ENCODE results near the gene SPIRE2. TPM values are rescaled to one million over a fixed set of nuclear protein-coding genes. Genes with fewer than 3 reads are reported as not detected.

SPIRE2 gene
- total and polyA plus RNA-seq, 2 of the 13 experiments (the other 11 are each of a cell fraction or from before 2014, with no cell fraction given) = 13.3 to 37.5 TPM

DNA sequence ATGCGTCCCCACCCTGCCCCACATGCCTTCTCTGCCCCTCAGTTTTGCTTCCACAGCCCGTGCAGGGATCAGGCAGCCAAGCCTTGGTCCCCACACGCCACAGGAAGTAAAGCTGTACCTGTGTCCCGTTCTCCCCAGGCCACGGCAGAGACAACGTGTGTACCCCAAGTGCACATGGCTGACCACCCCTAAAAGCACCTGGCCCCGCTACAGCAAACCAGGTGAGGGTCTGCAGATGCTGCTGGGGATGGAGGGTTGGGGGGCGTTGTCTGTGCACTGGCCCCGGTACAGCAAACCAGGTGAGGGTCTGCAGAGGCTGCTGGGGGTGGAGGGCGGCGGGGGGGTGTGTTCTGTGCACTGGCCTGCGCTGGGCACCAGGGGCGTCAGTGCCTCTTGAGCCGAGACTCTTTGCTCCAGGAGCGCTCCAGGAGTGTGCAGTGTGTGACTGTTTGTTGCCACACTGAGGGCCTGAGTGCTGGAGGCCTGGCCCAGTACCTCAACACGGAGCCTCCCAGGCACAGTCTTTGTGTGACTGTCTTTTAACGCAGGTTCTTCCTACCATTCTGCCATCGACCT is 63.9 kb downstream of the SPIRE2 start:
- ChIA-PET POLR2A (interaction anchor here (1.7 kb wide), 1 partner anchor 19 kb away, joined by 5 read pairs; the partner anchor contains the start of gene TCF25), CTCF (ENCODE audit: low intra/inter-chr PET ratio, low total read pairs) (no interaction called here)
- no peaks in the 10 kb centered on the region for H3K27me3 ChIP-seq (ENCODE audit: control insufficient read depth in 1 of 2, insufficient read depth in 2 of 2, low read length in 2 of 2)
- FAIRE-seq (no peak), DNase-seq (ENCODE audit: low spot score) (no peak), ATAC-seq (peak; percentile 35)
- no peaks in the 10 kb centered on the region for H3K9me3 ChIP-seq (ENCODE audit: low read length)
- no peak overlapping the region for H2AFZ ChIP-seq (ENCODE audit: low read length)
- no peak overlapping the region for H3K4me3 ChIP-seq (replicated peaks in 1 of 3; ENCODE audit: insufficient read depth in 1 of 3, low read depth in 2 of 3, low read length in 3 of 3)
- peaks cover 50 to 84% of the 10 kb centered on the region in 2 experiments; a peak in 4 of 5 replicates for H3K36me3 ChIP-seq (replicated peaks in 1 of 2; ENCODE audit: control insufficient read depth in 1 of 2, insufficient read depth in 2 of 2, low read length in 2 of 2)
- H4K20me1 ChIP-seq (ENCODE audit: insufficient read depth, low read length) = peaks cover 5% of the 10 kb centered on the region; the same call in 1 of the 2 replicates
- no peak overlapping the region for H3K9ac ChIP-seq (ENCODE audit: insufficient read depth, low read depth, low read length)
- no peak overlapping the region for H3K27ac ChIP-seq (ENCODE audit: extremely low read length, insufficient read depth, low read length)
- H3K79me2 ChIP-seq (ENCODE audit: insufficient read depth, low read length) = no peaks in the 10 kb centered on the region
- intact Hi-C loops (cut with micrococcal nuclease; ENCODE audit: unreplicated experiment) (no loop called here), in situ Hi-C loops (cut with HindIII; ENCODE audit: extremely low pct_ligation_motif_present, low pct_unique_long_range_greater_than_20kb) (no loop called here)
- TF ChIP-seq, protein P1, sequence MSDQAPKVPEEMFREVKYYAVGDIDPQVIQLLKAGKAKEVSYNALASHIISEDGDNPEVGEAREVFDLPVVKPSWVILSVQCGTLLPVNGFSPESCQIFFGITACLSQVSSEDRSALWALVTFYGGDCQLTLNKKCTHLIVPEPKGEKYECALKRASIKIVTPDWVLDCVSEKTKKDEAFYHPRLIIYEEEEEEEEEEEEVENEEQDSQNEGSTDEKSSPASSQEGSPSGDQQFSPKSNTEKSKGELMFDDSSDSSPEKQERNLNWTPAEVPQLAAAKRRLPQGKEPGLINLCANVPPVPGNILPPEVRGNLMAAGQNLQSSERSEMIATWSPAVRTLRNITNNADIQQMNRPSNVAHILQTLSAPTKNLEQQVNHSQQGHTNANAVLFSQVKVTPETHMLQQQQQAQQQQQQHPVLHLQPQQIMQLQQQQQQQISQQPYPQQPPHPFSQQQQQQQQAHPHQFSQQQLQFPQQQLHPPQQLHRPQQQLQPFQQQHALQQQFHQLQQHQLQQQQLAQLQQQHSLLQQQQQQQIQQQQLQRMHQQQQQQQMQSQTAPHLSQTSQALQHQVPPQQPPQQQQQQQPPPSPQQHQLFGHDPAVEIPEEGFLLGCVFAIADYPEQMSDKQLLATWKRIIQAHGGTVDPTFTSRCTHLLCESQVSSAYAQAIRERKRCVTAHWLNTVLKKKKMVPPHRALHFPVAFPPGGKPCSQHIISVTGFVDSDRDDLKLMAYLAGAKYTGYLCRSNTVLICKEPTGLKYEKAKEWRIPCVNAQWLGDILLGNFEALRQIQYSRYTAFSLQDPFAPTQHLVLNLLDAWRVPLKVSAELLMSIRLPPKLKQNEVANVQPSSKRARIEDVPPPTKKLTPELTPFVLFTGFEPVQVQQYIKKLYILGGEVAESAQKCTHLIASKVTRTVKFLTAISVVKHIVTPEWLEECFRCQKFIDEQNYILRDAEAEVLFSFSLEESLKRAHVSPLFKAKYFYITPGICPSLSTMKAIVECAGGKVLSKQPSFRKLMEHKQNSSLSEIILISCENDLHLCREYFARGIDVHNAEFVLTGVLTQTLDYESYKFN (CRISPR knock-in tag; conservative IDR thresholded peaks at IDR 0.05) = no peak
- TF ChIP-seq, protein P2, sequence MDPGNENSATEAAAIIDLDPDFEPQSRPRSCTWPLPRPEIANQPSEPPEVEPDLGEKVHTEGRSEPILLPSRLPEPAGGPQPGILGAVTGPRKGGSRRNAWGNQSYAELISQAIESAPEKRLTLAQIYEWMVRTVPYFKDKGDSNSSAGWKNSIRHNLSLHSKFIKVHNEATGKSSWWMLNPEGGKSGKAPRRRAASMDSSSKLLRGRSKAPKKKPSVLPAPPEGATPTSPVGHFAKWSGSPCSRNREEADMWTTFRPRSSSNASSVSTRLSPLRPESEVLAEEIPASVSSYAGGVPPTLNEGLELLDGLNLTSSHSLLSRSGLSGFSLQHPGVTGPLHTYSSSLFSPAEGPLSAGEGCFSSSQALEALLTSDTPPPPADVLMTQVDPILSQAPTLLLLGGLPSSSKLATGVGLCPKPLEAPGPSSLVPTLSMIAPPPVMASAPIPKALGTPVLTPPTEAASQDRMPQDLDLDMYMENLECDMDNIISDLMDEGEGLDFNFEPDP (CRISPR knock-in tag; conservative IDR thresholded peaks at IDR 0.05) = no peak
- 0 out of 2 replicates have a peak, but pooled peaks have one; percentile 37 for TF ChIP-seq EED (CRISPR knock-in tag; IDR thresholded peaks at IDR 0.05)
- H3K4me1 ChIP-seq (ENCODE audit: insufficient read depth, low read length) = no peaks in the 10 kb centered on the region
- WGBS (ENCODE audit: low lambda C conversion rate) = 94% methylated on average over 12 of the region's 18 CpGs
- H3K4me2 ChIP-seq (ENCODE audit: low read depth, low read length) = no peak overlapping the region
- no TSS peak for BruUV-seq (replicated peaks)

Data from HepG2 (cell line).